HEK293 (cell line): Measurements from ENCODE around the gene SLC16A13.

Source experiments
- CTCF ChIA-PET: fragments of 350-600 bp; formaldehyde crosslinking; extraction: SDS; loops from one replicate; lab custom pipeline; 2021; ENCODE audit warnings: antibody characterized with exemption; lab: Yijun Ruan, JAX
- POLR2A ChIA-PET: fragments of 300-600 bp; formaldehyde crosslinking; extraction: SDS; loops from one replicate; lab custom pipeline; 2020; ENCODE audit warnings: antibody characterized with exemption, inconsistent platforms; lab: Yijun Ruan, JAX
- H3K27ac ChIP-seq: fragments of 200-500 bp; sonication (Bioruptor generic); 2 replicates; pipeline ENCODE4 v1.5.1; 2014; ENCODE audit warnings: low read depth, low read length, control low read depth, inconsistent platforms; ENCODE audit errors: extremely low read depth
- H3K36me3 ChIP-seq, 2 experiments: fragments of 200-500 bp in 1 of 2; sonication (Bioruptor generic) in 1 of 2; 1 replicate in 1 of 2; 2 replicates in 1 of 2; pipeline ENCODE4 v1.5.1; 2014 to 2017; ENCODE audit warnings: inconsistent platforms in 2 of 2, low read length in 2 of 2; ENCODE audit not compliant: control insufficient read depth in 2 of 2, insufficient read depth in 1 of 2
- H3K4me1 ChIP-seq: fragments of 200-500 bp; sonication (Bioruptor generic); 2 replicates; pipeline ENCODE4 v1.5.1; 2014; ENCODE audit warnings: mild to moderate bottlenecking, low read length, inconsistent platforms; ENCODE audit not compliant: control insufficient read depth, insufficient read depth
- H3K4me3 ChIP-seq: 2 replicates; pipeline ENCODE4 v1.5.1; 2011; ENCODE audit warnings: low read depth, mild to moderate bottlenecking, control low read depth, low read length, moderate library complexity
- H3K9me3 ChIP-seq: fragments of 200-500 bp; sonication (Bioruptor generic); 2 replicates; pipeline ENCODE4 v1.5.1; 2014; ENCODE audit warnings: low read depth, low read length, inconsistent platforms; ENCODE audit not compliant: control insufficient read depth, insufficient read depth
- BCL11A ChIP-seq: fragments of 450-650 bp; formaldehyde crosslinking; IDR thresholded peaks from 2 replicates; pipeline ENCODE4 v1.5.1; 2016; ENCODE audit warnings: low read depth, missing biosample characterization, missing genetic modification characterization
- FEZF1 ChIP-seq: fragments of 450-650 bp; formaldehyde crosslinking; IDR thresholded peaks from 2 replicates; pipeline ENCODE4 v1.5.1; 2016; ENCODE audit warnings: missing biosample characterization, missing genetic modification characterization
- INSM2 ChIP-seq: fragments of 450-650 bp; formaldehyde crosslinking; IDR thresholded peaks from 2 replicates; pipeline ENCODE4 v1.5.1; 2016; ENCODE audit warnings: missing biosample characterization, missing genetic modification characterization
- KLF10 ChIP-seq: fragments of 450-650 bp; IDR thresholded peaks from 2 replicates; pipeline ENCODE4 v1.5.1; 2018; ENCODE audit warnings: missing biosample characterization, mild to moderate bottlenecking, missing genetic modification characterization
- MEIS1 ChIP-seq: sonication (generic); formaldehyde crosslinking; IDR thresholded peaks from 2 replicates; pipeline ENCODE4 v1.8.1; 2022; ENCODE audit warnings: missing genetic modification reagents, mild to moderate bottlenecking, borderline replicate concordance
- PRDM1 ChIP-seq: fragments of 450-650 bp; formaldehyde crosslinking; IDR thresholded peaks from 2 replicates; pipeline ENCODE4; 2016; ENCODE audit warnings: missing biosample characterization, missing genetic modification characterization
- PRDM6 ChIP-seq: fragments of 450-650 bp; formaldehyde crosslinking; IDR thresholded peaks from 2 replicates; pipeline ENCODE4 v1.5.1; 2017; ENCODE audit warnings: missing biosample characterization, missing genetic modification characterization
- SP7 ChIP-seq: fragments of 450-650 bp; formaldehyde crosslinking; IDR thresholded peaks from 2 replicates; pipeline ENCODE4 v1.5.1; 2016; ENCODE audit warnings: missing biosample characterization, missing genetic modification characterization
- TRIM28 ChIP-seq: IDR thresholded peaks from 2 replicates; pipeline ENCODE4 v1.6.1; 2011; ENCODE audit warnings: low read length, control low read depth, borderline replicate concordance
- ZBTB20 ChIP-seq: fragments of 450-650 bp; formaldehyde crosslinking; IDR thresholded peaks from 2 replicates; pipeline ENCODE4 v1.5.1; 2016; ENCODE audit warnings: missing biosample characterization, missing genetic modification characterization
- ZBTB21 ChIP-seq: fragments of 450-650 bp; formaldehyde crosslinking; IDR thresholded peaks from 2 replicates; pipeline ENCODE4 v1.5.1; 2017; ENCODE audit warnings: missing biosample characterization, missing genetic modification characterization
- ZEB2 ChIP-seq: fragments of 450-650 bp; formaldehyde crosslinking; IDR thresholded peaks from 2 replicates; pipeline ENCODE4 v1.5.1; 2016; ENCODE audit warnings: missing biosample characterization, missing genetic modification characterization
- ZFP3 ChIP-seq: fragments of 450-650 bp; formaldehyde crosslinking; IDR thresholded peaks from 2 replicates; pipeline ENCODE4 v1.5.1; 2016; ENCODE audit warnings: low read depth, missing biosample characterization, missing genetic modification characterization
- ZFP37 ChIP-seq: fragments of 450-650 bp; formaldehyde crosslinking; IDR thresholded peaks from 2 replicates; pipeline ENCODE4 v1.5.1; 2016; ENCODE audit warnings: missing biosample characterization, missing genetic modification characterization
- ZNF146 ChIP-seq: fragments of 450-650 bp; formaldehyde crosslinking; IDR thresholded peaks from 2 replicates; pipeline ENCODE4 v1.5.1; 2016; ENCODE audit warnings: missing biosample characterization, missing genetic modification characterization
- ZNF24 ChIP-seq: fragments of 450-650 bp; formaldehyde crosslinking; IDR thresholded peaks from 2 replicates; pipeline ENCODE4 v1.5.1; 2016; ENCODE audit warnings: missing biosample characterization, missing genetic modification characterization
- ZNF391 ChIP-seq: fragments of 450-650 bp; formaldehyde crosslinking; IDR thresholded peaks from 2 replicates; pipeline ENCODE4 v1.5.1; 2016; ENCODE audit warnings: low read depth, missing biosample characterization, missing genetic modification characterization, borderline replicate concordance
- ZNF600 ChIP-seq: fragments of 450-650 bp; formaldehyde crosslinking; IDR thresholded peaks from 2 replicates; pipeline ENCODE4 v1.5.1; 2016; ENCODE audit warnings: missing biosample characterization, missing genetic modification characterization
- ZNF621 ChIP-seq: fragments of 450-650 bp; formaldehyde crosslinking; IDR thresholded peaks from 2 replicates; pipeline ENCODE4 v1.5.1; 2017; ENCODE audit warnings: missing biosample characterization, missing genetic modification characterization
- ZNF624 ChIP-seq: fragments of 450-650 bp; formaldehyde crosslinking; IDR thresholded peaks from 2 replicates; pipeline ENCODE4 v1.5.1; 2017; ENCODE audit warnings: missing biosample characterization, missing genetic modification characterization
- ZNF629 ChIP-seq: fragments of 450-650 bp; formaldehyde crosslinking; IDR thresholded peaks from 2 replicates; pipeline ENCODE4 v1.5.1; 2017; ENCODE audit warnings: missing biosample characterization, missing genetic modification characterization
- ZNF639 ChIP-seq: fragments of 450-650 bp; formaldehyde crosslinking; IDR thresholded peaks from 2 replicates; pipeline ENCODE4 v1.5.1; 2016; ENCODE audit warnings: missing biosample characterization, missing genetic modification characterization
- ZNF692 ChIP-seq: fragments of 450-650 bp; formaldehyde crosslinking; IDR thresholded peaks from 2 replicates; pipeline ENCODE4 v1.5.1; 2016; ENCODE audit warnings: missing biosample characterization, missing genetic modification characterization

The SLC16A13 gene

GRCh38 chr17:7058831-7059447 lies 23.1 kb downstream of the SLC16A13 start:
- no peak overlapping the region for H3K4me3 ChIP-seq
- H3K27ac ChIP-seq = no peak overlapping the region
- no peaks in the 10 kb centered on the region for H3K36me3 ChIP-seq
- H3K4me1 ChIP-seq = 0 out of 2 replicates have a peak, but pooled peaks cover 5% of the 10 kb centered on the region
- ChIA-PET POLR2A (no interaction called here), CTCF (interaction anchor here (0.7 to 3.1 kb wide), 6 partner anchors 13 to 119 kb away, joined by 3 to 15 read pairs (median 5); no protein-coding TSS in a partner anchor)
- TF ChIP-seq ZNF391 (tag by site-specific recombination) (no peak), KLF10 (tag by site-specific recombination) (no peak), ZEB2 (tag by site-specific recombination) (no peak), ZFP3 (tag by site-specific recombination) (no peak), TRIM28 (no peak), FEZF1 (tag by site-specific recombination) (no peak), ZNF146 (tag by site-specific recombination) (no peak), ZNF624 (tag by site-specific recombination) (no peak), ZBTB21 (tag by site-specific recombination) (no peak), ZNF24 (tag by site-specific recombination) (no peak), MEIS1 (CRISPR knock-in tag) (no peak), PRDM1 (tag by site-specific recombination) (no peak)
- H3K9me3 ChIP-seq = no peaks in the 10 kb centered on the region

- Histone ChIP-seq H3K4me3 (no peak overlapping the region), H3K36me3 (no peaks in the 10 kb centered on the region), H3K9me3 (no peaks in the 10 kb centered on the region), H3K4me1 (0 out of 2 replicates have a peak, but pooled peaks cover 5% of the 10 kb centered on the region), H3K27ac (no peak overlapping the region)
- CTCF ChIA-PET = interaction anchor here (0.6 to 1.4 kb wide), 5 partner anchors 8 to 377 kb away, joined by 3 to 6 read pairs (median 4); no protein-coding TSS in a partner anchor
- POLR2A ChIA-PET = interaction anchor here (0.6 kb wide), 1 partner anchor 178 kb away, joined by 3 read pairs; no protein-coding TSS in a partner anchor
- TF ChIP-seq ZNF692 (tag by site-specific recombination) (peak; percentile 70; the same call in 1 of the 2 replicates), ZBTB21 (tag by site-specific recombination) (no peak), ZNF629 (peak; percentile 80), ZBTB20 (tag by site-specific recombination) (no peak), PRDM6 (tag by site-specific recombination) (peak; percentile 75; the same call in 1 of the 2 replicates), ZFP37 (0 out of 2 replicates have a peak, but pooled peaks have one; percentile 31), ZNF600 (peak; percentile 43; the same call in 1 of the 2 replicates), ZNF621 (tag by site-specific recombination) (no peak), BCL11A (0 out of 2 replicates have a peak, but pooled peaks have one; percentile 40), FEZF1 (tag by site-specific recombination) (no peak), ZNF639 (peak; percentile 36; the same call in 1 of the 2 replicates), SP7 (tag by site-specific recombination) (peak; percentile 60; the same call in 1 of the 2 replicates), INSM2 (tag by site-specific recombination) (0 out of 2 replicates have a peak, but pooled peaks have one; percentile 24)
These were observed 24.5 kb downstream of the SLC16A13 start for GRCh38 chr17:7060165-7060891.
